HEK293 (cell line): ENCODE results near the gene IL16.

Source experiments
- ZBTB20 ChIP-seq: fragments of 450-650 bp; formaldehyde crosslinking; IDR thresholded peaks from 2 replicates; pipeline ENCODE4 v1.5.1; 2016; ENCODE audit warnings: missing biosample characterization, missing genetic modification characterization
- ZEB2 ChIP-seq: fragments of 450-650 bp; formaldehyde crosslinking; IDR thresholded peaks from 2 replicates; pipeline ENCODE4 v1.5.1; 2016; ENCODE audit warnings: missing biosample characterization, missing genetic modification characterization
- TF ChIP-seq, protein P1 (sequence below): fragments of 450-650 bp; formaldehyde crosslinking; IDR thresholded peaks from 2 replicates; pipeline ENCODE4 v1.5.1; 2016; ENCODE audit warnings: missing biosample characterization, missing genetic modification characterization

DNA sequence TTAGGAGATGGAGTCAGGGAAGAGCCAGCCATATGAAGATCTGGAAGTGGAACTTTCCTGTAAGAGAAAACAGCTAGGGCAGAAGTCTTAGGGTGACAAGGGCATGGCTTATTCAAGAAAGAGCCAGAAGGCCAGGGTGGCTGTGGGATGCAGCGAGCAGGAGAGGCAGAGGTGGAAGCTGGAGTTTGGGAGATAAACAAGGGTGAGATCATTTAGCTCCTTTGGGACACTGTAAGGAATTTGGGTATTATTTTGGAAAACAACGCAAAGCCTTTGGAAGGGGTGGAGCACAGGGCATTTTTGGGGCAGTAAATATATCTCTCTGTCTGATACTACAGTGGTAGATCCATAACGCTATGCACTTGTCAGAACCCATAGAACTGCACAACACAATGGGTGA lies 5.0 kb upstream of the IL16 start:
- TF ChIP-seq, protein P1, sequence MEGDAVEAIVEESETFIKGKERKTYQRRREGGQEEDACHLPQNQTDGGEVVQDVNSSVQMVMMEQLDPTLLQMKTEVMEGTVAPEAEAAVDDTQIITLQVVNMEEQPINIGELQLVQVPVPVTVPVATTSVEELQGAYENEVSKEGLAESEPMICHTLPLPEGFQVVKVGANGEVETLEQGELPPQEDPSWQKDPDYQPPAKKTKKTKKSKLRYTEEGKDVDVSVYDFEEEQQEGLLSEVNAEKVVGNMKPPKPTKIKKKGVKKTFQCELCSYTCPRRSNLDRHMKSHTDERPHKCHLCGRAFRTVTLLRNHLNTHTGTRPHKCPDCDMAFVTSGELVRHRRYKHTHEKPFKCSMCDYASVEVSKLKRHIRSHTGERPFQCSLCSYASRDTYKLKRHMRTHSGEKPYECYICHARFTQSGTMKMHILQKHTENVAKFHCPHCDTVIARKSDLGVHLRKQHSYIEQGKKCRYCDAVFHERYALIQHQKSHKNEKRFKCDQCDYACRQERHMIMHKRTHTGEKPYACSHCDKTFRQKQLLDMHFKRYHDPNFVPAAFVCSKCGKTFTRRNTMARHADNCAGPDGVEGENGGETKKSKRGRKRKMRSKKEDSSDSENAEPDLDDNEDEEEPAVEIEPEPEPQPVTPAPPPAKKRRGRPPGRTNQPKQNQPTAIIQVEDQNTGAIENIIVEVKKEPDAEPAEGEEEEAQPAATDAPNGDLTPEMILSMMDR (tag by site-specific recombination): no peak
- TF ChIP-seq ZBTB20 (tag by site-specific recombination): no peak
- no peak for TF ChIP-seq ZEB2 (tag by site-specific recombination)
